Gastrocnemius medialis (tissue), 4 donors: Measurements from ENCODE around the gene PHRF1.

ENCODE experiments used
- CTCF ChIP-seq, 5 experiments: fragments of 450-650 bp in 3 of 5; fragments of 200-600 bp in 2 of 5; sonication (generic) in 2 of 5; IDR thresholded peaks in 4 of 5; conservative IDR thresholded peaks in 1 of 5; 1 replicate in 4 of 5; 2 replicates in 1 of 5; pipeline ENCODE4 v1.5.1; 2016 to 2019; ENCODE audit warnings: antibody characterized with exemption in 5 of 5, mild to moderate bottlenecking in 3 of 5, moderate library complexity in 3 of 5
- POLR2A ChIP-seq, 2 donors: fragments of 450-650 bp; IDR thresholded peaks; one replicate each; pipeline ENCODE4 v1.6.1; 2017; ENCODE audit warnings: antibody characterized with exemption in 2 of 2, mild to moderate bottlenecking in 2 of 2, moderate library complexity in 2 of 2

- no peak for TF ChIP-seq POLR2A (IDR thresholded peaks at IDR 0.05)
- no peak for TF ChIP-seq CTCF (IDR thresholded peaks at IDR 0.05 in 4 of 5, conservative IDR thresholded peaks at IDR 0.05 in 1 of 5)
Measured at GRCh38 chr11:614623-615503, 38.6 kb downstream of the PHRF1 start.
